HG03135 (cell line): Measurements from ENCODE around the gene SFR1.
A peak's percentile ranks its signal among the peaks of the same experiment; 100 is the strongest.

Experiments used
- ATAC-seq: cut with Tn5 transposase; IDR thresholded peaks from one replicate; pipeline ENCODE4 v1.9.1; 2021; ENCODE audit warnings: mild to moderate bottlenecking, moderate library complexity; ENCODE audit not compliant: unreplicated experiment

The SFR1 gene

GRCh38 chr10:104121485-104122224 lies at the start of gene SFR1:
SFR1 (plus strand) TSS chr10:104122171; CDS start chr10:104122184, 13 bp downstream.
- ATAC-seq = peak; percentile 86

- no peak for ATAC-seq
Observed at GRCh38 chr10:104072786-104073185, 49.2 kb upstream of the SFR1 start.

- ATAC-seq = no peak
Observed at GRCh38 chr10:104074505-104074904, 47.5 kb upstream of the SFR1 start.

- no peak for ATAC-seq
Observed at GRCh38 chr10:104076743-104077160, 45.2 kb upstream of the SFR1 start.

- ATAC-seq = no peak
Observed at GRCh38 chr10:104077247-104077646, 44.7 kb upstream of the SFR1 start.

GRCh38 chr10:104077663-104078151 lies 44.3 kb upstream of the SFR1 start:
- no peak for ATAC-seq

GRCh38 chr10:104080762-104081161 lies 41.2 kb upstream of the SFR1 start:
- ATAC-seq = no peak

- ATAC-seq = no peak
Observed at GRCh38 chr10:104081998-104082397, 40.0 kb upstream of the SFR1 start.

GRCh38 chr10:104084482-104085142 lies 37.4 kb upstream of the SFR1 start:
- ATAC-seq = no peak

GRCh38 chr10:104085801-104086400 lies 36.1 kb upstream of the SFR1 start, which contains the start of gene COL17A1:
COL17A1 (minus strand) TSS chr10:104085880; CDS start chr10:104080673, 5,207 bp downstream.
- no peak for ATAC-seq

- ATAC-seq = no peak
Observed at GRCh38 chr10:104088239-104088638, 33.7 kb upstream of the SFR1 start.

- no peak for ATAC-seq
Observed at GRCh38 chr10:104089621-104090020, 32.4 kb upstream of the SFR1 start.

- ATAC-seq = no peak
Observed at GRCh38 chr10:104090611-104091010, 31.4 kb upstream of the SFR1 start.

GRCh38 chr10:104092749-104093148 lies 29.2 kb upstream of the SFR1 start:
- ATAC-seq = no peak

- no peak for ATAC-seq
Observed at GRCh38 chr10:104096692-104097091, 25.3 kb upstream of the SFR1 start.

- no peak for ATAC-seq
Observed at GRCh38 chr10:104098358-104098925, 23.5 kb upstream of the SFR1 start.

- ATAC-seq = no peak
Observed at GRCh38 chr10:104099269-104099668, 22.7 kb upstream of the SFR1 start.

- ATAC-seq = no peak
Observed at GRCh38 chr10:104099941-104100340, 22.0 kb upstream of the SFR1 start.

- ATAC-seq = no peak
Observed at GRCh38 chr10:104100795-104101194, 21.2 kb upstream of the SFR1 start.

- no peak for ATAC-seq
Observed at GRCh38 chr10:104101902-104102301, 20.1 kb upstream of the SFR1 start.

GRCh38 chr10:104103956-104104355 lies 18.0 kb upstream of the SFR1 start:
- ATAC-seq = no peak
